Measurements from ENCODE around the gene HPDL. TPM values are rescaled to one million over a fixed set of nuclear protein-coding genes. Genes with fewer than 3 reads are reported as not detected.

Gene HPDL
- total RNA-seq, 2 donors from 2014 or later, result 7.8 to 10.1 TPM

DNA sequence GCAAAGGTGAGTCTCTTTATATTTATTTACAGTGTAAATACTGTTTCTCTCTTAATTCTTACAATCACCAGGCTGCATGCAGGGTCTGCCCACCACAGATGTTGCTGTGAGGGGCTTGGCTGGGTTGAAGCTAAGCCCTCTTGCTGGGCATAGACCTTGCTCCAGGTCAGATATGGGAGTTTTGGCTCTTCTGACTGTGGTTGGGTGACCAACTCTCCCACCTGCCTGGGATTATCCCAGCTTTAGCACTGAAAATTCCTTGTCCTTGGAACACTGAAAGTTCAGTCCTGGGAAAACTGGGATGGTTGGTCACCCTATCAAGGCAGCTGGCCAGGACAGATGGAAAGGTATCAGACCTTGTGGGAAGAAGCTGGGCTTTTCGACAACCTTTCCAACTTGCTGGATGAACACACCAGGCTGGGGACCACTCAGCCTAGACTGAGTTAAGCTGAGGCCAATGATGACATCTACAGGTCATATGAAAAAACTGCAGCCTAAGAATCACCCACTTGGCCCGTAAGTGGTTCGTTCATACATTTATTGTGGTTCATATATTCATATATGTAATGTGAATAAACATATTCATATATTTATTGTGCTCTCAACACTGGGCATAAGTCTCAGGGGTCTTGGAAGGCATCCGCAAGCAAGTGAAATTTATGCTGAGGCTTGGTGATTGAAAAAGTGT lies 26.6 kb upstream of the HPDL start:
- Histone ChIP-seq H3K27ac (ENCODE audit: low read depth, low read length) (no peak overlapping the region), H3K36me3 (ENCODE audit: control insufficient read depth, insufficient read depth, low read length) (no peaks in the 10 kb centered on the region), H3K4me1 (ENCODE audit: control insufficient read depth, insufficient read depth, low read length) (peaks cover 7% of the 10 kb centered on the region), H3K27me3 (ENCODE audit: control insufficient read depth, insufficient read depth, low read length, poor library complexity, severe bottlenecking) (no peaks in the 10 kb centered on the region), H3K4me3 (ENCODE audit: low read length) (no peak overlapping the region), H3K9ac (ENCODE audit: extremely low read depth, low read length, poor library complexity, severe bottlenecking) (no peak overlapping the region), H3K9me3 (ENCODE audit: control insufficient read depth, low read length) (no peaks in the 10 kb centered on the region)
- Mint-ChIP-seq H3K4me1 (peaks cover 18% of the 10 kb centered on the region), H3K4me3 (no peak overlapping the region), H3K27me3 (ENCODE audit: insufficient read depth) (no peaks in the 10 kb centered on the region), H3K9me3 (peaks cover 3% of the 10 kb centered on the region), H3K27ac (no peak overlapping the region), H3K36me3 (ENCODE audit: low read depth) (no peaks in the 10 kb centered on the region)
- TF ChIP-seq, protein P1, sequence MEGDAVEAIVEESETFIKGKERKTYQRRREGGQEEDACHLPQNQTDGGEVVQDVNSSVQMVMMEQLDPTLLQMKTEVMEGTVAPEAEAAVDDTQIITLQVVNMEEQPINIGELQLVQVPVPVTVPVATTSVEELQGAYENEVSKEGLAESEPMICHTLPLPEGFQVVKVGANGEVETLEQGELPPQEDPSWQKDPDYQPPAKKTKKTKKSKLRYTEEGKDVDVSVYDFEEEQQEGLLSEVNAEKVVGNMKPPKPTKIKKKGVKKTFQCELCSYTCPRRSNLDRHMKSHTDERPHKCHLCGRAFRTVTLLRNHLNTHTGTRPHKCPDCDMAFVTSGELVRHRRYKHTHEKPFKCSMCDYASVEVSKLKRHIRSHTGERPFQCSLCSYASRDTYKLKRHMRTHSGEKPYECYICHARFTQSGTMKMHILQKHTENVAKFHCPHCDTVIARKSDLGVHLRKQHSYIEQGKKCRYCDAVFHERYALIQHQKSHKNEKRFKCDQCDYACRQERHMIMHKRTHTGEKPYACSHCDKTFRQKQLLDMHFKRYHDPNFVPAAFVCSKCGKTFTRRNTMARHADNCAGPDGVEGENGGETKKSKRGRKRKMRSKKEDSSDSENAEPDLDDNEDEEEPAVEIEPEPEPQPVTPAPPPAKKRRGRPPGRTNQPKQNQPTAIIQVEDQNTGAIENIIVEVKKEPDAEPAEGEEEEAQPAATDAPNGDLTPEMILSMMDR (conservative IDR thresholded peaks at IDR 0.05), result peak; percentile 90
- DNase-seq, result peak; percentile 78
- WGBS, 2 experiments (ENCODE audit: insufficient coverage in 1 of 2, insufficient read length in 1 of 2), result 51 to 63% methylated on average over 2 to 3 of the region's 4 CpGs

DNA sequence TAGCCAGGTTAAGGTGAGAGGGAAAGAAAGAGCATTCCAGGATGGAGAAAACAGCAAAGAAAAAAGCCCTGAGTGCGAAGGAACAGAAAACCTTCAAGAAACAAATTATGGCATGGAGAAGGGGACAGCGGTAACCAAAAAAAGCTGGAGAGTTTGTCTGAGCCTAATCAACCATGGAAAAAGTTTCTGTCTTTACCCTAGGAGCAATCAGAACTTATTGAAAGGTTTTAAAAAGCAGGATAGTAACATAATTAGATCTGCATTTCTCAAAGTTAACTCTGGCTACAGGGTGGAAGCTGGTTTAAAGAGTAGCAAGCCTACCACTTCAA lies 26.1 kb upstream of the HPDL start:
- Mint-ChIP-seq H3K36me3 (ENCODE audit: low read depth) (no peaks in the 10 kb centered on the region), H3K4me1 (peaks cover 23% of the 10 kb centered on the region), H3K27ac (no peak overlapping the region), H3K4me3 (no peak overlapping the region), H3K9me3 (peaks cover 3% of the 10 kb centered on the region), H3K27me3 (ENCODE audit: insufficient read depth) (no peaks in the 10 kb centered on the region)
- Histone ChIP-seq H3K4me1 (ENCODE audit: control insufficient read depth, insufficient read depth, low read length) (peaks cover 7% of the 10 kb centered on the region), H3K9ac (ENCODE audit: extremely low read depth, low read length, poor library complexity, severe bottlenecking) (no peak overlapping the region), H3K27ac (ENCODE audit: low read depth, low read length) (no peak overlapping the region), H3K4me3 (ENCODE audit: low read length) (no peak overlapping the region), H3K9me3 (ENCODE audit: control insufficient read depth, low read length) (no peaks in the 10 kb centered on the region), H3K36me3 (ENCODE audit: control insufficient read depth, insufficient read depth, low read length) (no peaks in the 10 kb centered on the region), H3K27me3 (ENCODE audit: control insufficient read depth, insufficient read depth, low read length, poor library complexity, severe bottlenecking) (no peaks in the 10 kb centered on the region)
- DNase-seq, result no peak
- TF ChIP-seq, protein P1 (conservative IDR thresholded peaks at IDR 0.05), result no peak
- WGBS, 2 experiments (ENCODE audit: insufficient coverage in 1 of 2, insufficient read length in 1 of 2), result 69 to 70% methylated on average over 2 of the region's 2 CpGs

DNA sequence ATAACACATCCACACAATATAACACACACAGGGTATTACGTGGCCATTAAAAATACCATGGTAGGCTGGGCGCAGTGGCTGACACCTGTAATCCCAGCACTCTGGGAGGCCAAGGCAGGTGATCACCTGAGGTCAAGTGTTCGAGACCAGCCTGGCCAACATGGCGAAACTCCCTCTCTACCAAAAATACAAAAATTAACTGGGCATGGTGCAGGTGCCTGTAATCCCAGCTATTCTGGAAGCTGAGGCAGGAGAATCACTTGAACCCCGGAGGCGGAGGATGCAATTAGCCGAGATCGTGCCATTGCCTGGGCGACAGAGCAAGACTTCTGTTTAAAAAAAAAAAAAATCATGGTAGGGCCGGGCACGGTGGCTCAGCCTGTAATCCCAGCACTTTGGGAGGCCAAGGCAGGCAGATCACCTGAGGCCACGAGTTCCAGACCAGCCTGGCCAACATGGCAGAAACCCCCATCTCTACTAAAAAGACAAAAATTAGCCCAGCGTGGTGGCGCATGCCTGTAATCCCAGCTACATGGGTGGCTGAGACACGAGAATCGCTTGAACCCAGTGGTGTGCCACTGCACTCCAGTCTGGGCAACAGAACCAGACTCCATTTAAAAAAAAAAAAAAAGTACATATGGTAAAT lies 24.1 kb upstream of the HPDL start:
- no peak for DNase-seq
- Histone ChIP-seq H3K9ac (ENCODE audit: extremely low read depth, low read length, poor library complexity, severe bottlenecking) (peak overlapping the region; percentile 65), H3K36me3 (ENCODE audit: control insufficient read depth, insufficient read depth, low read length) (no peaks in the 10 kb centered on the region), H3K4me3 (ENCODE audit: low read length) (peak overlapping the region; percentile 86), H3K9me3 (ENCODE audit: control insufficient read depth, low read length) (no peaks in the 10 kb centered on the region), H3K4me1 (ENCODE audit: control insufficient read depth, insufficient read depth, low read length) (peaks cover 7% of the 10 kb centered on the region), H3K27me3 (ENCODE audit: control insufficient read depth, insufficient read depth, low read length, poor library complexity, severe bottlenecking) (no peaks in the 10 kb centered on the region), H3K27ac (ENCODE audit: low read depth, low read length) (no peak overlapping the region)
- TF ChIP-seq, protein P1 (conservative IDR thresholded peaks at IDR 0.05), result no peak
- Mint-ChIP-seq H3K9me3 (no peaks in the 10 kb centered on the region), H3K4me1 (peaks cover 33% of the 10 kb centered on the region), H3K36me3 (ENCODE audit: low read depth) (no peaks in the 10 kb centered on the region), H3K27ac (no peak overlapping the region), H3K4me3 (peak overlapping the region; percentile 83), H3K27me3 (ENCODE audit: insufficient read depth) (no peaks in the 10 kb centered on the region)
- WGBS, 2 experiments (ENCODE audit: insufficient coverage in 1 of 2, insufficient read length in 1 of 2), result 90 to 95% methylated on average over 8 to 16 of the region's 16 CpGs

Measured in endodermal cell (in vitro differentiated cells).